GM18502 (cell line): ENCODE data around the gene ABCC3.

Experiments
- ATAC-seq: cut with Tn5 transposase; IDR thresholded peaks from one replicate; pipeline ENCODE4 v1.9.1; 2021; ENCODE audit warnings: mild to moderate bottlenecking; ENCODE audit not compliant: unreplicated experiment, poor library complexity

The ABCC3 gene

DNA sequence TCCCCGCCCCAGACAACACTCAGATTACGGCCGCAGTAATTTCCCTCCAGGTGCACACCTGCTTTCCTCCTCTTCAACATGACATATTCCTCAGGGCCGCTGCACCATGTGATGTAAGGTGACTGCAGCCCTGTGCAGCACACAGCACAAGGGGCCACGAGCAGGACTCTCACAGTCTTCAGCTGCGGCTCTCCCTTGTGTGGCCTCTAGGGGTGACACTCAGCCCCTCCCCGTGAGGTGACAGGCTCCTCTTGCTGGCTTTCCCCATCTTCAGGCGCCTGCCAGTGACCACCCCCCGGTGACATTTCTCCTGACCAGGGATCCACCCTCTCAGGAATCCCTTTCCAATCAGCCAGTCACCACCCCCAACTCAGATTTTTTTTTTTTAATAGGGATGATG, 31.3 kb upstream of the ABCC3 start:
- ATAC-seq: no peak

DNA sequence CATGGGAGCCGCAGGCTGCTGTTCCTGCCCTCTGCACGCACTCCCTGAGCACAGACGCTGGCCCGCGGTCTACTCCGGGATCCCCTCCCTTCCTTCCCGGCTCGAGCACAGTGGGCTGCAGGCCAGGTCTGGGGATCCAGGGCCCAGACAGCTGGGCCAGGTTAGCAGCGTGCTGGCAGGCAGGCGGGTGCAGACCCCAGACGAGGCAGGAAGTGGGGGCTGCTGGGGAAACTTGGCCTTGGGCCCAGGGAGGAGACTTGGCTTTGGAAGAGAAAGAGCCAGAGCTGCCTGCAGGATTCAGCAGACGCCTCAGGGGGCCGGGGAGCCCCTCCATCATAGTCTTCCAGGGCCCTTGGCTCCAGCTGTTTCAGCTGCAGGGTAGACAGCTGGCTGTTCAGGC, 30.2 kb upstream of the ABCC3 start:
- no peak for ATAC-seq

DNA sequence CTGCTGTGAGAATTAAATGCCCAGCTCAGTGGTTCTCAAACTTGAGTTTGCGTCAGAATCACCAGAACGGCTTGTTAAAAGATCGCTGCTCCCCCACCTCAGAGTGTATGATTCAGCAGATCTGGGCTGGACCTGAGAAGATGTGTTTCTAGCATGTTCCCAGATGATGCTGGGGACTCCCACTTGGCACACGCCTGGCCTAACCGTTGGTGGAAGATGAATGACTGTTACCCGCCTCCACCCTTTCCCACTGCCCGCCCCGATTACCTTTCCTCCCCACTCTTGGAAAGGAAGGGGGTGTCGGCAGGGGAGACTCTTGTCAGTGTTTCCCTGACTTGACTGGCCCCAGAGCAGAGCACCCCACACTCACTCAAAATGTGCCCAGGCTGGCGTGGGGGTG, 29.3 kb upstream of the ABCC3 start:
- no peak for ATAC-seq

DNA sequence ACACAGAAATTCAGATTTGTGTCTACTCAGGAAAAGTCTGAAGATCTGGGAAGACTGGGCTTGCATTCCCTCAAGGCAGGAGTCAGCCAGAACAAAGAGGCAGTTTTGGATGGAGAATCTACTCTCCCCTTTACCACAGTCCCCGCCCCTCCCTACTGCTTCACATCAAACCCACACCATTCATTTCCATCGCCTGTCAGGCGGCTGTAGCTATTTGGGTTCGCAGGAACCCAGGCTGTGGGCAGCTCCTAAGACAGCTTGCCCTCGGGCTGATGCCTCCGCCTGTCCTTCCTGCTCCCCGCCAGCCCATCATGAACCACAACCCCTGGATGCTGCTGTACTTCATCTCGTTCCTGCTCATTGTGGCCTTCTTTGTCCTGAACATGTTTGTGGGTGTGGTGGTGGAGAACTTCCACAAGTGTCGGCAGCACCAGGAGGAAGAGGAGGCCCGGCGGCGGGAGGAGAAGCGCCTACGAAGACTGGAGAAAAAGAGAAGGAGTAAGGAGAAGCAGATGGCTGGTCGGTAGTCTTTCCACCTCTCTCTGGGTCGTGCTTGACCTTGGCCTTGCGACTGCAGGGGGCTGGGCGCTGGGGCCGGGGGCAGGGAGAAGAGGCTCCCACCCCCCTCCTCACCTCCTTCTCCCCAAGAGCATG, 27.0 kb upstream of the ABCC3 start:
- ATAC-seq: no peak

DNA sequence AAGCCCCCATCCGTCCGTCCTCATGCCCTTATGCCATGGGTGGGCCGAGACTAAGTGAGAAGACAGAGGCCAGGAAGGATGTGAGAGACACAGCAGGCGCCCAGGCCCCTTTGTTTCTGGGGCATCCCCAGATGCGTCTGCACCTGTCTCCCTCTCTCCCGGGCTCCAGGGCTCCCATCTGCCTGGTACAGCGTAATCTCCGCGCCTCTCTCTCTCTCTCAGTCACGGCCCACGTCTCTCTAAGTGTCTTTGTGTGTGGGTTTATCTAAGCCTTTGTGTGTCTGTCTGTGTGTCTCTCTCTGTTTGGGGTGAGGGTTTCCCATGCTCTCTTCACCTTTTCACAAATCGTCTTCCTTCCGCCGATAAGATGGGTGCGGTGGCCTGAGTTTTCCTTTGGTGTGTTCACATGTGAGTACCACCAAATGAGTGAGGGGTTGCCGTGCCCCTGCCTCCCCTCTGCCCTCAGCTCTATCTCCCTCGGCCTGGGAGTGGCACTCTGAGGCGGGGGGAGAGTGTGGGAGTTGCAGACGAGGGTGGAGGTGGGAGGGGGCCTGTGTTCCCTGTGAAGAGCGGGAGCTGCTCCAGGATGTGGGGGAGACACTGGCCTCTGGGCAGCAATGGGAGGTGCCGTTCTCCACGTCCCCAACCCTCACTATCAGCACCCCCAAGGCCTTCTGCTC, 25.8 kb upstream of the ABCC3 start:
- no peak for ATAC-seq

DNA sequence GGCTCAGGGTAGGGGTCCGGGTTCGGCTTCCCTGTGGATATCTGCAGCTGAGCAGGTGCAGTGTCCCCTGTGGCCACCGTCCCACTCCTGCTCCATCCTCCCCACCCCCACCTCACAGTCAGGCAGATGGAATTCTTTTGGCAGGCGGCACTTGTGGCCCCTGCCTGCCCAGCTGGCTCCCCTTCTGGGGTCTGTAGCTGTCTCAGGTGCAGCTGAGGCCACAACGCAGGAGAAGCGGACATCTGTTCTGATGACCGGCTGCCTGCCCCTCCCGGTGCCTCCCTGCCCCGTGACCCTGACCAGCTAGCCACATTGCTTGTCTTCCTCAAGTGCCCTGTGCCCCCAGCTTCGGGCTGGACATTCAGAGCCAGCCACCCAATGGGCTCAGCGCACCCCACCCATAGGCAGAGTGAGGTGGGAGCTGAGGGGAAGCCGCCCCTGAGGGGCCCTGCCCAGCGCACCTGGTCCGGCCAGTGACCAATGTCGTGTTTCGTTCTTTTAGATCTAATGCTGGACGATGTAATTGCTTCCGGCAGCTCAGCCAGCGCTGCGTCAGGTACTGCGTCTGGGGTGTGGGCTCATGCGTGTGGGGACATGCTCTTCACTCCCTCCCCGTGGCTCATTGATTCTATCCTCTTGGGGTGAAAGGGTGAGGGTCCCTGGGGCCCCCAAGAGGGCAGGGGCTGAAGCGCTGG, 25.2 kb upstream of the ABCC3 start:
- no peak for ATAC-seq

DNA sequence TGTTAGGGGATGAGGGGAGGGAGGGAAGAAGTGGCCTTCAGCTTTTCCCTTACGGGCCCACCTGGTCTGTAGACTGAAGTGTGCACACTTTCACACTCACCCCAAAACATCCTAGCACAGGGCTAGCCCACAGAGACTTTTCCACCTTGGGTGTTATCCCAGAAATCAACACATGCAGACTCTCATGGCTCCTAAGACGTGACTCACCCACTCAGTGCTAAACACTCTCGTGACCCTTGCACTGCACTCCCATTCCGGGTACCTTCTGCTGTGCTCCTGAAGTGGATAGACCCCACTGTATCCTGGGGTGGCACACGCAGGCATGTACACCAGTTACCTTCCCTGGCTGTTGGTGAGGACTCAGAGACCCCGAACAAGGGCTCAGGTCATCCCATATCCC, 23.0 kb upstream of the ABCC3 start:
- ATAC-seq: no peak

DNA sequence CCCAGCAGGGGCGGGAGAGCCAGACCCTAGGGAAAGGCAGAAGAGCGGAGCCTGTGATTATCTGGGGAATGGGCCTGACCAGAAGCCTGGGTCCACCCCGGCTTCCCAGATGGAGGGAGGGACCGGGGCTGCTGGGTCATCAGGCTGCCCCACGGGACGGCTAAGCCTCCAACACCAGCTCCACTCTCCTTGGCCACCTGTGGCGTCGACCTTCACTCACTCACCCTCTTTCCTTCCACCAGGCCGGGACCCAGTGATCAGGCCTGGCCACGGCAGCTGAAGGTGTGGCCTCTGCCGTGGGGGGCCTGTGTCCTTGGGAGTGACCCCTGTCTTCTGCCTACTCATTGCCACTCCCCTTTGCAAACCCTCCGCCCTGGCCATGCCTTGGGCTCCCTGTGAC, 22.4 kb upstream of the ABCC3 start:
- no peak for ATAC-seq

DNA sequence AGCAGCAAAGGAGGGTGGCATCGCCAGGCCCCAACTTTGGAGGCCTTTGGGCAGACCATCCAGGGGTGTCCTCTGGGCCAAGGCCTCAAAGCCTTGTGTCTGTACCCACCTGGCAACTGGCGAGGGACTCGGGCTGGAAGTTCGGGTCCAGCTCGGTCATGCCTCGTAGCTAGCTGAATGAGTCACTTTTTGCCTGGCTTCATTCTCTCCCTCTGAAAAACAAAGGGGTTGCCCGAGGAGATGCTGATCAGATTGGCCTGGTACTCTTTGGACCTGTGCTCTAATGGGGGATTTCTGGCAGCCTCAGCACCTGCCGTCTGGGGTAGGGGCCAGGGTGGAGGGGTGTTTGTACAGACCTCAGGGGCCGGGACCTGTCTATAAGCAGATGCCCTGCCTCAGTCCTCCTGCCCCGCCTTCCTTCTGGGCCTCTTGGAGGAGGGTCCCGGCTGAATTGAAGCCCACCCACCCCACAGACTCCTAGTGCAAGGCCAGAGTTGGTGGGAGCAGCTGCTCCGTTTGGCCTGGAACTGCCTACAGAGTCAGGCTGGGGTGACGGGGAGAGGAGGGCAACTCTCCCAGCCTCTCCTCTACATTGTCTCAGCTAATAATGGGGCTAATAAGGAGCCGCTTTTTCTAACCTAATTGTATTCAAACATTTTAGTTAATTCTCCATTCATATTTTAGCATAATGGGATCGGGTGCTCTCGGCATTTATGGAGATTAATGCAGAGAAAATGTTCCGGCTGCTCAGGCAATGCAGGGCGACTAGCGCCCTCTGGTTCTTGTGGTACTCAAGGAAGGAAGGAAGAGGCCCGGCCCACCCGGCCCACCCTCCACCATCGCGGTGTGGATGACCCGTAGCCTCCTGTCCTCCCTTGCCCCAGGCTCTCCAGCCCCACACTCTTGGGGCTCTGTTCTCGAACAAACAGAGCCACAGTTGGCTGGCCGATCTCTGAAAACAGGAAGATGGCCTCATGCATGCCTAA, 21.4 kb upstream of the ABCC3 start:
- no peak for ATAC-seq

DNA sequence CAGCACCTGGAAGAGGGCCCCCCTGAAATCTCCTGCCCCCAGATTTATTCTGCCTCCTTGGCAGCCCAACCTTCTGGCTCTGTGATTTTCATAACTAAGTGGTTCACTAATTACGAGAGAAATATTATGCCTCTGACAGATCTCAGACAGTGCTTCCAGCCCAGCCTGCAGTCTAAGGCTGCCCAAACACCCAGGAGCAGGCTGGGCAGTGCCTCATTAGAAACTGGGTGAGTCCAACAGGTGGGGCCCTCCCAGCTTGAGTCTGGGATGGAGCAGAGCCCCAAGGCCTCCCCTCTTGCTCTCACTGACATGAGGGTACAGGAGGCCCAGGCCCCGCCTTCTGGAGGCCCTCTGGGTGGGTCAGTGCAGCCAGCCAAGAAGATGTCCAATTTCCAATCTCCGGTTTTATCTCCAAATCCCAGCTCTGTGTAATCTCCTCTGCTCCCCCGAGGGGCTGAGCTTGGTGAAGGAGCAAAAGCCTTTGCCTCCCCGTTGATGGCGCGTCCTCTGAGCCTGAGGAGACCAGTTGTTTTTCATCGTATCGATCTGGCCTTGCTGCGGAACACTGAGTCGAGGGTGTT, 20.1 kb upstream of the ABCC3 start:
- no peak for ATAC-seq

DNA sequence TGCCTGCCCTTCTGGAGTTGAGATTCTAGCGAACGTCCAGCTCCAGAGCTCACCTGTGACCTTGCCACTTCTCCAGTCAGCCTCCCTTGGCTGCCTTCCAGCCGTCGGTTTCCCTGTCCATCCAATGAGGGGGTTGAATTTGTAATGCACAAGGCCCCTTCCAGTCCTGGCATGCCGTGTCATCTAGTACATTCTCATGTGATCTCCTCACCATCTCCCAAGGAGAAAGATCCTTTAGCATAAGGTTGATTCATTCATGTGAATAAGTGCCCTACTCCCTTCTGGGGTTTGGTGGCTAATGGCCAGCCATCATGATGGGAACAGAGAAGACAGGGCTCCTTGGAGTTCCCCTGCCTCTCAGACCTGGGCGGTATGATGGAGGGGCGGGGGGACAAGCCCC, 18.9 kb upstream of the ABCC3 start:
- ATAC-seq: no peak

DNA sequence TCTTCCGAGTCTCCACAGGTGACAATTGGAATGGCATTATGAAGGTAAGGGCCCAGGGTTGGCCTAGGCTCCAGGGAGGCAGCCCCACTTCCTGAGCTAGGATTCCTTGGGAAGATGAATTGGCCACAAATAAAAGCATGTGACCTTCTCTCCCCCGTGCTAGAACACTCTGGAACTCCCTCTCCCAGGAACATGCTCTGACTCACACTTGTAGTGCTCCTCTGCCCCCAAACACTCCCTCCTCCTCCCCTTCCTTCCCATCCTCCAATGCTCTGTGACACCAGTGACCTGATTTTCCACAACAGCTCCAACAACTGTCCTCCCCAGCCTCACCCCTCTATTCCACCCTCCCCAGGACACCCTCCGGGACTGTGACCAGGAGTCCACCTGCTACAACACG, 16.4 kb upstream of the ABCC3 start:
- no peak for ATAC-seq

DNA sequence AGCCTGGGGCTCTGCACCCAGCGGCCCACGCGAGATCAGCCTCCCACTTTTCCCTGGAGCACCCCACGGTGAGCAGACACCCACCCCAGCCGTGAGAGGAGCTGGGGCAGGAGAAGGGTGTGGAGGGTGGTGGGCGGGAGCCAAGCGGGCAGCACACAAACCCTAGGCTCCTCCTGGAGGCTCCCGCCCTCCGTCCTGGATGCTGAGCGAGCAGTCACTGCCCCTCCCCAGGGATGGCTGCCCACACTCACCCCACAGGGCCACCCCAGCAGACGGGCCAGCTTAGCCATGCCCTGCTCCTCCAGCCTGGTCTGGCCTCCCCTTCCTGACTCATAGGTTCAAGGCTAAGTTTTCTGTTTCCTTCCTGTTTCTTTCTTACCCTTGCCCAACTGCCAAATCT, 15.7 kb upstream of the ABCC3 start:
- ATAC-seq: no peak

DNA sequence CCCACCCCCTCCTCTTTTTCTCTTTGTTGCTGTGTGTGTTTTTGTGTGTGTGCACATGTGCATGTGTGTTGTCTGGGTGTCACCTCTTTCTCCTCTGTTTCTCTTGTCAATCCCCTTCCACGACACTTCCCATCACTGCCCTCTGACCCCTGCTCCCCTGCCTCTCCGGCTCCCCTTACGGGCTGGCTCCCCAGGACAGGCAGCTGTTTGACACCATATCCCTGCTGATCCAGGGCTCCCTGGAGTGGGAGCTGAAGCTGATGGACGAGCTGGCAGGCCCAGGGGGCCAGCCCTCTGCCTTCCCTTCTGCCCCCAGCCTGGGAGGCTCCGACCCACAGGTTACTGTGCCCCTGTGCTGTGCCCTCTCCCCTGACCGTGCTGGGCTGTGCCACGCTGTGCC, 15.2 kb upstream of the ABCC3 start:
- no peak for ATAC-seq

DNA sequence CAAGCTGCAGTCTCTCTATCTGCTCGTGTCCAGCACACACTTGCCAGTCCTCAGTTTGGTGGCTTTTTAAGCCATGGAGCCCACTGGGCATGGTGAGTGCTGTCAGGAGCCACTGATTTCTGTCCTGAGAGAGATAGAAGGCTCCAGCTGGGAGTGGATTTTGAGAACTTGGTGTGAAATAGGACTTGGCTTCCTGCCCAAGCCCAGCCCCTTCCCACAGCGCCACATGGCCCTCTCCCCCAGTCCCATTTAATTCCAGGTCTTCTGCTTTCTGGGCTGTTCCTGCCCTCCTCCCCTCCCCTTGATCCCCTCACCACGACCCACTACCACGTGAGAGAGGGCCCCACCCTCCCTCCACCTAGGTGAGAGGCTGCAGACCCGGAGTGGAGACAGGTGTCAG, 14.4 kb upstream of the ABCC3 start:
- ATAC-seq: no peak

DNA sequence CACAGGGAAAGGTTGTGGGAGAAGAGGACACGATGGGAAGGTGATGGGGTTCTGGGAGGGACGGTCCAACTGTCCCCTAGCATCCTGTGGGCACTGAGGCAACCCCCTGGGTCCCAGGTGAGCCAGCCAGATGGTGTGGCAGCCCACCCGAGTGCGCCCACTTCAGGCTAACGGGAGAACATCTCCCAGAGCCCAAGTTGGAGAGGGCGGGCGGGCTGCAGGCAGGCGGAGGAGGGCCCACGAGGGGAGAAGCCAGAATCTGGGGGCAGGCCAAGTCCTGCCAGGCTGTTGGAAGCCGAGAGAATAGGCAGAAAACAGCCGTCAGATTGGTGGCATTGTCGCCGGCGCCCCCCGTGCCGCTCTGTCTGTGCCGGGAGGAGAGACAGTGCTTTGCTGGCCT, 13.8 kb upstream of the ABCC3 start:
- no peak for ATAC-seq

DNA sequence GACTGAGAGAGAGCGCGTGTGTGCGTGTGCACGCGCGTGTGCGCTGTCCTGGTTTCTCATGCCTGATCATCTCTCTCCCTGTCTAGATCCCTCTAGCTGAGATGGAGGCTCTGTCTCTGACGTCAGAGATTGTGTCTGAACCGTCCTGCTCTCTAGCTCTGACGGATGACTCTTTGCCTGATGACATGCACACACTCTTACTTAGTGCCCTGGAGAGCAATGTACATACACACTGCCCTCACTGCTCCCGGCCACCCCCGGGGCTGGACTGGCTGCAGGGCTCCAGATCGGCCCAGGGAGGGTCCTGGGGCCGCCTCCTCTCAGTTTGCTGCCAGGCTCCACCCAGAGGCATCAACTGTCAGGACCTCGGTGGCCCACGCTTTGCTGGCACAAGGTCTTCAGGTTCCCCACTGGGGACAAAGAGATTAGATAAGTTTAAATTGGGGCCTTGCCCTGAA, 13.1 kb upstream of the ABCC3 start:
- no peak for ATAC-seq

DNA sequence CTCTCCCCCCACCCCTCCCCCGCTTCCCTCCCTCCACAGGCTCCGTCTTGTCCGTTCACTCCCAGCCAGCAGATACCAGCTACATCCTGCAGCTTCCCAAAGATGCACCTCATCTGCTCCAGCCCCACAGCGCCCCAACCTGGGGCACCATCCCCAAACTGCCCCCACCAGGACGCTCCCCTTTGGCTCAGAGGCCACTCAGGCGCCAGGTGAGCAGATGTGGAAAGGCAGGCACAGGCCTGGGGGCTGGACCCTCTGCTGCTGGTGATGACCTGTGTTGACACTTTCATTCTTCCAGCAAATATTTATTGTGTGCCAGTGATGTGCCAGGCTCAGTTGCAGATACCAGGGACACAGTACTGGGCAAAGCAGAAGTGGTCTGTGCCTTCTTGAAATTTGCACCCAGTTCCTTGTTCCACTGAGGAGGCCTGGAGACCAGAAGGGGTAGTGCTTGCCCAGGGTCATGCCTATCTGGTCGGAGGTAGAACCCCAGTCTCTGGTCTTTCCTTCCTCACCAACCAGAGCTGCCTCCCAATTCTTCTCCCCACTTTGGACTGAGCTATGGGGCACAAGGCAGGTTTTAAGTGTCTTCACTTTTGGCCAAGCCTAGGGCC, 10.3 kb upstream of the ABCC3 start:
- no peak for ATAC-seq

DNA sequence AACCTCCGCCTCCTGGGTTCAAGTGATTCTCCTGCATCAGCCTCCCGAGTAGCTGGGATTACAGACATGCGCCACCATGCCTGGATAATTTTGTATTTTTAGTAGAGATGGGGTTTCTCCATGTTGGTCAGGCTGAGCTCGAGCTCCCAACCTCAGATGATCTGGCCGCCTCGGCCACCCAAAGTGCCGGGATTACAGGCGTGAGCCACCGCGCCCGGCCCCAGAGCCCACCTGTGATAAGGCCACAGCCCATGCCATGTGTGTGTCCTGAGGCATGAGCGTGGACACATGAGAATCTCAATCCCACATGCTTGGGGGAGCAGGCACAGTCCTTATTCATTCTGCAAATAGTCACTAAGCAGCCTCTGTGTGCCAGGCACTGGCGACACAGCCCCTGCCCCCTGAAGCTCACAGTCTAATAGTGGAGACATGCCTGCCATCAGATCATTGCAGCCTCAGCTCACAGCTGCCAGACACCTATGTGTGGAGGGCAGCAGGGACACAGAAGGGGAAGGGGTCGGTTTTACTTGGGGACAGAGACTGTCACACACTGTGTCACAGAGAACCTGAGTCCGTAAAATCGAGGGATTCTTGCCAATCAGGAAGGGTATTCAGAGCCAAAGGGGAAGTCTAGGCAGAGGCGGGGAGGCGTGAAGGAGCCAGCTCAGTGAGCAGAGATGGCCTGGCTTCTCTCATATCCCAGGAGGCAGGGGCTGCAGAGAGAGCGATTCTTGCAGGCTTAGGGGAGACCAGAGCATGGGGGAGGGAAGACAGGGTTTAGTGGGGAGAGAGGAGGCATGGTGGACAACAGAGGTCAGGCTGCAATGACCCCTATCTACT, 9.4 kb upstream of the ABCC3 start:
- no peak for ATAC-seq
